Activated naive CD4-positive, alpha-beta T cell treated with anti-CD3 and anti-CD28 coated beads for 36 hours (primary cell): ENCODE measurements around the gene SMIM13. TPM values are rescaled to one million over a fixed set of nuclear protein-coding genes. Genes with fewer than 3 reads are reported as not detected.

ENCODE experiments used
- CTCF ChIA-PET: fragments of 350-600 bp; sonication (Branson Sonifier 250); formaldehyde crosslinking; loops from one replicate; lab custom pipeline; 2021; ENCODE audit warnings: antibody characterized with exemption; lab: Charles Lee
- DNase-seq: peaks from one replicate; pipeline ENCODE4 v3.0.0-alpha.2; 2020
- H3K27ac Mint-ChIP-seq: one replicate; pipeline ENCODE4 v1.8.0; 2021; ENCODE audit warnings: mild to moderate bottlenecking, mixed read lengths
- H3K27me3 Mint-ChIP-seq: one replicate; pipeline ENCODE4 v1.8.0; 2021; ENCODE audit warnings: low read depth, mixed read lengths
- H3K36me3 Mint-ChIP-seq: one replicate; pipeline ENCODE4 v1.8.0; 2021; ENCODE audit warnings: low read depth, mixed read lengths
- H3K4me1 Mint-ChIP-seq: one replicate; pipeline ENCODE4 v1.8.0; 2021; ENCODE audit warnings: low read depth, mixed read lengths
- H3K4me3 Mint-ChIP-seq: one replicate; pipeline ENCODE4 v1.8.0; 2021; ENCODE audit warnings: mild to moderate bottlenecking, moderate library complexity, mixed read lengths
- H3K9me3 Mint-ChIP-seq: one replicate; pipeline ENCODE4 v1.8.0; 2021; ENCODE audit warnings: mixed read lengths
- intact Hi-C: fragments of 100-400 bp; cut with micrococcal nuclease; formaldehyde crosslinking; loops from one replicate; pipeline ENCODE4 v1.15.1; 2023
- total RNA-seq, 2 experiments: library from RNA; stranded (reverse); gene quantifications; one replicate each; pipeline ENCODE4 v1.2.3, GENCODE V29; 2021

Gene SMIM13
- total RNA-seq, 2 experiments from 2014 or later, result 5.7 to 7.1 TPM

GRCh38 chr6:11129908-11130565 lies 36.4 kb downstream of the SMIM13 start:
- intact Hi-C loops, result loop anchor here (5.0 kb wide), 1 partner anchor 38 kb away; the partner anchor contains the start of gene SMIM13
- Mint-ChIP-seq H3K4me3 (no peak overlapping the region), H3K9me3 (no peaks in the 10 kb centered on the region), H3K27me3 (no peaks in the 10 kb centered on the region), H3K27ac (no peak overlapping the region), H3K36me3 (peaks cover 19% of the 10 kb centered on the region), H3K4me1 (peaks cover 19% of the 10 kb centered on the region)
- CTCF ChIA-PET, result interaction anchor here (0.6 to 1.6 kb wide), 5 partner anchors 13 to 446 kb away, joined by 4 to 6 read pairs (median 5); no protein-coding TSS in a partner anchor
- DNase-seq, result no peak

- Mint-ChIP-seq H3K27ac (no peak overlapping the region), H3K36me3 (peaks cover 23% of the 10 kb centered on the region), H3K27me3 (no peaks in the 10 kb centered on the region), H3K4me1 (peaks cover 19% of the 10 kb centered on the region), H3K9me3 (no peaks in the 10 kb centered on the region), H3K4me3 (no peak overlapping the region)
- CTCF ChIA-PET, result interaction anchor here (0.6 to 1.6 kb wide), 5 partner anchors 13 to 445 kb away, joined by 4 to 6 read pairs (median 5); no protein-coding TSS in a partner anchor
- intact Hi-C loops, result no loop called here
- no peak for DNase-seq
Observed at GRCh38 chr6:11130605-11131004, 37.0 kb downstream of the SMIM13 start.

- DNase-seq, result no peak
- H3K4me1 Mint-ChIP-seq, result peaks cover 17% of the 10 kb centered on the region
- intact Hi-C loops, result no loop called here
- H3K27ac Mint-ChIP-seq, result no peak overlapping the region
- no peaks in the 10 kb centered on the region for H3K27me3 Mint-ChIP-seq
- CTCF ChIA-PET, result interaction anchor here (0.7 to 1.2 kb wide), 2 partner anchors 12 to 442 kb away, joined by 3 to 4 read pairs; no protein-coding TSS in a partner anchor
- H3K9me3 Mint-ChIP-seq, result no peaks in the 10 kb centered on the region
- no peak overlapping the region for H3K4me3 Mint-ChIP-seq
- peaks cover 19% of the 10 kb centered on the region for H3K36me3 Mint-ChIP-seq
Observed at GRCh38 chr6:11132194-11132888, 38.7 kb downstream of the SMIM13 start.

GRCh38 chr6:11133281-11133680 lies 39.6 kb downstream of the SMIM13 start:
- Mint-ChIP-seq H3K36me3 (peaks cover 16% of the 10 kb centered on the region), H3K4me3 (no peak overlapping the region), H3K27ac (no peak overlapping the region), H3K27me3 (no peaks in the 10 kb centered on the region), H3K9me3 (no peaks in the 10 kb centered on the region), H3K4me1 (peaks cover 15% of the 10 kb centered on the region)
- intact Hi-C loops, result no loop called here
- CTCF ChIA-PET, result no interaction called here
- no peak for DNase-seq

GRCh38 chr6:11136809-11137208 lies 43.2 kb downstream of the SMIM13 start:
- Mint-ChIP-seq H3K9me3 (no peaks in the 10 kb centered on the region), H3K27ac (no peak overlapping the region), H3K36me3 (peaks cover 15% of the 10 kb centered on the region), H3K4me3 (no peak overlapping the region), H3K4me1 (peaks cover 17% of the 10 kb centered on the region), H3K27me3 (no peaks in the 10 kb centered on the region)
- CTCF ChIA-PET, result interaction anchor here (1.9 kb wide), 1 partner anchor 359 kb away, joined by 9 read pairs; no protein-coding TSS in a partner anchor
- intact Hi-C loops, result no loop called here
- no peak for DNase-seq

- CTCF ChIA-PET, result interaction anchor here (0.7 to 1.8 kb wide), 2 partner anchors 189 to 357 kb away, joined by 3 to 9 read pairs; no protein-coding TSS in a partner anchor
- peaks cover 17% of the 10 kb centered on the region for H3K4me1 Mint-ChIP-seq
- peak overlapping the region; percentile 27 for H3K27ac Mint-ChIP-seq
- H3K27me3 Mint-ChIP-seq, result no peaks in the 10 kb centered on the region
- DNase-seq, result no peak
- peaks cover 14% of the 10 kb centered on the region for H3K36me3 Mint-ChIP-seq
- H3K4me3 Mint-ChIP-seq, result no peak overlapping the region
- H3K9me3 Mint-ChIP-seq, result no peaks in the 10 kb centered on the region
- intact Hi-C loops, result no loop called here
Observed at GRCh38 chr6:11139051-11139960, 45.7 kb downstream of the SMIM13 start.

- DNase-seq, result no peak
- CTCF ChIA-PET, result interaction anchor here (0.7 to 1.8 kb wide), 2 partner anchors 189 to 356 kb away, joined by 3 to 9 read pairs; no protein-coding TSS in a partner anchor
- Mint-ChIP-seq H3K27ac (no peak overlapping the region), H3K27me3 (no peaks in the 10 kb centered on the region), H3K4me3 (no peak overlapping the region), H3K9me3 (no peaks in the 10 kb centered on the region), H3K4me1 (peaks cover 17% of the 10 kb centered on the region), H3K36me3 (peaks cover 8% of the 10 kb centered on the region)
- intact Hi-C loops, result loop anchor here (5.0 kb wide), 1 partner anchor 188 kb away; no protein-coding TSS in a partner anchor
Observed at GRCh38 chr6:11140056-11140455, 46.4 kb downstream of the SMIM13 start.

GRCh38 chr6:11141295-11141694 lies 47.7 kb downstream of the SMIM13 start:
- intact Hi-C loops, result loop anchor here (5.0 kb wide), 1 partner anchor 189 kb away; no protein-coding TSS in a partner anchor
- H3K9me3 Mint-ChIP-seq, result no peaks in the 10 kb centered on the region
- H3K4me1 Mint-ChIP-seq, result peaks cover 17% of the 10 kb centered on the region
- no peak overlapping the region for H3K27ac Mint-ChIP-seq
- no peak for DNase-seq
- H3K36me3 Mint-ChIP-seq, result no peaks in the 10 kb centered on the region
- H3K4me3 Mint-ChIP-seq, result no peak overlapping the region
- H3K27me3 Mint-ChIP-seq, result no peaks in the 10 kb centered on the region
- CTCF ChIA-PET, result interaction anchor here (1.0 kb wide), 1 partner anchor 355 kb away, joined by 5 read pairs; no protein-coding TSS in a partner anchor

GRCh38 chr6:11142296-11143027 lies 48.8 kb downstream of the SMIM13 start:
- Mint-ChIP-seq H3K4me3 (no peak overlapping the region), H3K9me3 (no peaks in the 10 kb centered on the region), H3K36me3 (no peaks in the 10 kb centered on the region), H3K27ac (no peak overlapping the region), H3K4me1 (peaks cover 17% of the 10 kb centered on the region), H3K27me3 (no peaks in the 10 kb centered on the region)
- intact Hi-C loops, result loop anchor here (5.0 kb wide), 1 partner anchor 190 kb away; no protein-coding TSS in a partner anchor
- CTCF ChIA-PET, result interaction anchor here (1.0 to 5.9 kb wide), 7 partner anchors 13 to 358 kb away, joined by 3 to 77 read pairs (median 3); no protein-coding TSS in a partner anchor
- no peak for DNase-seq

GRCh38 chr6:11143394-11144371 lies 50.0 kb downstream of the SMIM13 start:
- Mint-ChIP-seq H3K36me3 (no peaks in the 10 kb centered on the region), H3K4me3 (no peak overlapping the region), H3K27me3 (no peaks in the 10 kb centered on the region), H3K27ac (no peak overlapping the region), H3K9me3 (no peaks in the 10 kb centered on the region), H3K4me1 (peaks cover 14% of the 10 kb centered on the region)
- no peak for DNase-seq
- CTCF ChIA-PET, result interaction anchor here (0.6 to 5.9 kb wide), 16 partner anchors 9 to 1671 kb away, joined by 3 to 77 read pairs (median 4); no protein-coding TSS in a partner anchor
- intact Hi-C loops, result loop anchor here (1.0 to 5.0 kb wide), 6 partner anchors 29 to 432 kb away; no protein-coding TSS in a partner anchor
